ENCODE measurements around the gene CREB5.
"Not testable (repeated sequence)": the region's sequence is repeated elsewhere in the genome, so short reads cannot be mapped to it uniquely, and the experiment has no call there.

Gene CREB5

DNA sequence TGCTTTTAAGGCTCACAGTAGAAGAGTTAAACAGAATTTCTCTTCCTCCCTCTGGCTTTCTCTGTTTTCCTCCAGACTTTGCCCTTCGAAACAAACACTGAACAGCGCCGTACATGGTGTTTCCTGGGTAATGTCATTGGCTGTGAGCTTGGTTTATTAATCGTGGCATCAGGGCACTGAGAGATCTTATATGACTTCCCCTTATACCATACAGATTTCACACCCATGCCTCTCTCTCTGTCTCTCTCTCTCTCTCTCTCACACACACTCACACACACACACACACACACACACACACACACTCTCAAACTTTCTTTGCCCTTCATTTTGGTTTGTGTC lies 195.5 kb downstream of the CREB5 start:
- no peak for DNase-seq (ENCODE audit: low read depth in 1 of 2, low spot score in 1 of 2)

DNA sequence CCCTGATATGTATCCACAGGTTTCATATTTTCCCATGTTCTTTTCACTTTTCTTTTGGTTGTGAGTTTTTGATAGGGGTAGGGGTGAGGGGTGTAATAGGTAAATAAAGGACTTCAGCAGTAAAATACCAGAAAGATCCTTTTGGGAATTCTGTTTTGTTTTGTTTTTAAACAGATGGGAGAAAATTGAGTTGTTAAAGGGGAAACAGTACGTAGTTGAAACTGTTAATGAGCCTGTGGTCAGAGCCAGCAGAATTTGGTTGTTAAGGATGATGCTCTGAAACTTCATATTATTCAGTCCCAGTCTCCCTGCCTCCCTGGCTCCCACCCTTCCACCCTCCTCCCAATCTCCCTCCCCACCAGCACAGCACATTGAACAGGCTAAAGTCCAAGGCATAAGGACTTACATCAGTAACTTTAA lies 195.9 kb downstream of the CREB5 start:
- no peak for DNase-seq (ENCODE audit: low read depth in 1 of 2, low spot score in 1 of 2)

- no peak for DNase-seq (ENCODE audit: low read depth in 1 of 2, low spot score in 1 of 2)
Measured at GRCh38 chr7:28608731-28609130, 196.4 kb downstream of the CREB5 start.

- no peak for DNase-seq (ENCODE audit: low read depth in 1 of 2, low spot score in 1 of 2)
Measured at GRCh38 chr7:28609608-28610007, 197.3 kb downstream of the CREB5 start.

DNA sequence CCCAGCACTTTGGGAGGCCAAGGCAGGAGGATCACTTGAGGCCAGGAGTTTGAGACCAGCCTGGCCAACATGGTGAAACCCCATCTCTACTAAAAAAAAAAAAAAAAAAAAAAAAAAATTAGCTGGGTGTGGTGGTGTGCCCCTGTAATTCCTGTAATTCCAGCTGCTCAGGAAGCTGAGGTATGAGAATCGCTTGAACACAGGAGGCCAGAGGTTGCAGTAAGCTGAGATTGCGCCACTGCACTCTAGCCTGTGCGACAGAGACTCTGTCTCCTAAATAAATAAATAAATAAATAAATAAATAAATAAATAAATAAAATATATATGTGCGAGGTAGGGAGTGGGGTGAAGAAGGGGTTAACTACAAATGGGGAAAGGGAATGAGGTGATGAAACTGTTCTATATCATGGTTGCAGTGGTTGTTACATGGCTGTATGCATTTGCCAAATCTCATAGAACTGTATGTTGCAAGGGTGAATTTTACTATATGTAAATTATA lies 199.1 kb downstream of the CREB5 start:
- not testable (repeated sequence) for DNase-seq (ENCODE audit: low read depth in 1 of 2, low spot score in 1 of 2)

DNA sequence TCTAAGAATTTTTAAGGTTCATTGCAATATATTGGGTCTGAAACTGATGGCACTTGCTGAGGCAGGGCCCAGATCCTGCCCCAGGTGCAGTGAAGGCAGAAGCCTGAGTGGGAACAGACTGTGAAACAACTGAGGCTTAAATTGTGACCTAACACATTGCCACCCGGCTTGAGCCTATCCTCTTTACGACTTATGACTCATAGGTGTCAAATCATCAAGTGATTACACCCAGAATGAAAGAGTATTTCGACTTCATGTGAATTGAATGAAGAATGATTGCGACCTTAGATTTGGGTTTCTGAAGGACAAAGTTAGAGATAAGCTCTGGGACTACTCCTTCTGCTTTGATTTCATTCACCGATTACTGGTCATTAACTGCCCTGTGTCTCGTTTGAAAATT lies 200.9 kb downstream of the CREB5 start:
- DNase-seq (ENCODE audit: low read depth in 1 of 2, low spot score in 1 of 2), result no peak

- DNase-seq (ENCODE audit: low read depth in 1 of 2, low spot score in 1 of 2), result no peak
Measured at GRCh38 chr7:28615091-28615490, 202.8 kb downstream of the CREB5 start.

GRCh38 chr7:28617308-28617880 lies 205.1 kb downstream of the CREB5 start:
- no peak for DNase-seq (ENCODE audit: low read depth in 1 of 2, low spot score in 1 of 2)

DNA sequence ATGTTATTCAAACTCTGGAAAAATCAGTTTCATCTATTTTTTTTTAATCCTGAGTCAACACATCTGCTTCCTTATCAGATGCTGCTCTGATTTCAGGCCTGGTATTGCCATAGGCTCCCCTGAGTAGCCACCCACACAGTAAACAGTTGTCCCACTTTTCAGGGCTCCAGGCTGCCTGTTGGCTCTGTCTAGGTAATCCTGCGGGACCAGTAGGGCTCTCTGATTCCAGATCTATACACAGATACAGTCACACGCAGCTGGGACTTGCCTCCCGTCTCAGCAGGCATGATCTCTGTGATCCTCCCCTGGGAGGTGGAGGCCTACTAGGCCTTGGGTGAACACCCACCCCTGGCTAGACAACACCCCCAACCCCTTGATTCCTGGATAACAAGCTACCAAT lies 206.1 kb downstream of the CREB5 start:
- DNase-seq (ENCODE audit: low read depth in 1 of 2, low spot score in 1 of 2), result no peak

GRCh38 chr7:28619256-28619655 lies 206.9 kb downstream of the CREB5 start:
- DNase-seq (ENCODE audit: low read depth in 1 of 2, low spot score in 1 of 2), result no peak

DNA sequence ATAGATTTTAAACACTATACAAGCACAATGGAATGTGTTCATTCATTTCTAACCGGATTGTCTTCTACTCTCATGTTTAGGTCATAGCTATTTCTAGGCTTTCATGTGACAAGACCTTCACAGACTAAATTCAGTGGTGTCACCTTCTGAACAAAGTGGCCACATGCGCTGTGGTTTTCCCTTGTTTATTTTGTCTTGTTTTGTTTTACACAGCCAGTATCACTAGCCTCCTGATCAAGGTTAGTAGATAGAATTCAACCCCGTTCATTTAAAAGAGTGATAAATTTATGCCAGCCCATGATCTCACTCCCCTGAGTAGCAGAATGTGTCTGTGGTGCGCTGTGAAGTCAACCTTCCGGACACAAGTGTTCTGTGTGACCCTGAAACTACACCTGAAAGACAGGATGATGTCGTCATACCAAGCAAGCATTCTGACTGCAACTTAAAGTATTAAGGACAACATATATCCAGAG lies 209.1 kb downstream of the CREB5 start:
- DNase-seq (ENCODE audit: low read depth in 1 of 2, low spot score in 1 of 2), result no peak

- DNase-seq (ENCODE audit: low read depth in 1 of 2, low spot score in 1 of 2), result no peak
Measured at GRCh38 chr7:28623105-28623730, 210.9 kb downstream of the CREB5 start.

GRCh38 chr7:28623863-28624262 lies 211.5 kb downstream of the CREB5 start:
- no peak for DNase-seq (ENCODE audit: low read depth in 1 of 2, low spot score in 1 of 2)

DNA sequence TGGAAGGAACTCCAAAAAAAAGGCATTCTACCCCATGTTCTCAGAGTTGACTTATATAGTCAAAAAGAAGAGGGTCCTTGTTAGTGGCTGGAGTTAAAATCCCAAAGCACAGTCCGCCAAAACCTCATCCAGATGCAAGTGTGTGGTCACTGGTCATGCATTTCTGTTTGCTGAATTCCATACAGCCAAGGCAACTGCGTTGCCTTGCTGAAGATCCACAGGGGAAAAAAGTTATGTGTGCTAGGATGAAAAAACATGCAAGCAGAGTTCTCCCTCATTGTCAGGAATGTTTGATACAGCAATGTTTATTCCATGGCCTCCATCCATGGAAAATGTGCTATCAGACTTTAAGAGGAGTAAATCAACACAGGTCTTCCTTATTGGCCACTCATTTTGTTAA lies 213.1 kb downstream of the CREB5 start:
- DNase-seq (ENCODE audit: low read depth in 1 of 2, low spot score in 1 of 2), result no peak

- no peak for DNase-seq (ENCODE audit: low read depth in 1 of 2, low spot score in 1 of 2)
Measured at GRCh38 chr7:28626221-28626620, 213.9 kb downstream of the CREB5 start.

DNA sequence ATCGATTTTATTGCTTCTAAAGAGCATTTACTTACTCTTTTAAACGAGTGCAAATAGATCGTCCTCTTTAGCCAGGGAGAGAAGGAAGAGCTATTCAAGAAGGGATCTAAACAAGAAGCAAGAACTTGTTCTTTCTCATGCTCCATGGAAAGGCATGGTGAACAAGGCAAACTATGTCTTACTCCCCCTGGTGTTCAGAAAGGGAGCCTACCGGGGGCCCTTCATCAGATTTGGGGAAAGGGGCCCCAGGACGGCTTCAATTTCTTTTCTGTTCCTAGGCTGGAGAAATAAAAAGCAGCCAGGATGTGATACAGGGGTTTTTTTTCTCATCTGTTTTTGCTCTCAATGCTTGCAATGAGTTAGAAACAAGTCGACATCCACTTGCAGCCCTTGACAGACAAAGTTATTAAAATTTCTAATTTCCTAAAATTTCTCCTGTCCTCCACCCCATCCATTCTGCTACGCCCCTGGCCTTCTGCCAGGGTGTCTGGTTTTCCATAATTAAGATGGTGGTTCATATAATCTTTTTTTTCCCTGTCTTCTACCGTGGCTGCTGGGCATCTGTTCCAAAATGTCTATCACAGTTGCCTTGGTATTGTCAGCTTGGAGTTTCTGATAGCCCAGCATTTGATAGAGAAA lies 214.4 kb downstream of the CREB5 start:
- DNase-seq (ENCODE audit: low read depth in 1 of 2, low spot score in 1 of 2), result no peak

DNA sequence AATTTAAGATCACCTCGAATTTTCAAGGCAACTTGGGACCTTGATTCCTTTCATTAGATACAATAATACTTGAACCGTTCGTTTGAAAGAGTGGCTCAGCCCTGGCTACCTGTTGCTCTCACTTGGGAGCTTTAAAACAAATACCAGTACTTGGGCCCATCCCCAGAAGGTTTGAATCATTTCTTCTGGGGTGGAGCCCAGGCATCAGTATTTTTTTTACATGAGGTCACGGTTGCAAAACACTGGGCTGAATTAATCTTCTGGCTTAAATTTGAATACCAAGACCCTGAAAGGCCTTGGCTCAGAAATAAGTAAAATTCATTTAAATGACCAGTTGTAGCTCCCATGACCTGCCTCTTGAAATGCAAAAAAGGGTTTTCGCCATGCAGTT lies 214.9 kb downstream of the CREB5 start:
- DNase-seq (ENCODE audit: low read depth in 1 of 2, low spot score in 1 of 2), result no peak

DNA sequence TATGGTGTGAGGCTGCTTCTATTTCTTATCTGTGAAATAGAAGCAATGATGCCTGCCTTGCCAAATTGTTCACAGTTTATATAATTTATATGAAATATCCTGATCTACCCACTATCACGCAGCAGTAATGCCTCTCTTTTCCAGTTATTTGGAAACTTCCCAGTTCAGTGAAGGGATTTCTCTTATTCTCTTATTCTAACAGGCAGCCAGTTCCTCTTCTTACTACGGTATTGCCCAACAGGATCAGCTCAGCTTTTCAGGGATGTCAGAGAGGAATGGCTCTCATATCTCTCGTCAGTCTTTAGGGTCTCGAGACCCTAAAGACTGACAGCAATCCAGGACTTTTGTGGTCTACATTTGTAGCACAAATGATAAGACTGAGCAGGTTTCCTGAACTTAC lies 215.6 kb downstream of the CREB5 start:
- no peak for DNase-seq (ENCODE audit: low read depth in 1 of 2, low spot score in 1 of 2)

DNA sequence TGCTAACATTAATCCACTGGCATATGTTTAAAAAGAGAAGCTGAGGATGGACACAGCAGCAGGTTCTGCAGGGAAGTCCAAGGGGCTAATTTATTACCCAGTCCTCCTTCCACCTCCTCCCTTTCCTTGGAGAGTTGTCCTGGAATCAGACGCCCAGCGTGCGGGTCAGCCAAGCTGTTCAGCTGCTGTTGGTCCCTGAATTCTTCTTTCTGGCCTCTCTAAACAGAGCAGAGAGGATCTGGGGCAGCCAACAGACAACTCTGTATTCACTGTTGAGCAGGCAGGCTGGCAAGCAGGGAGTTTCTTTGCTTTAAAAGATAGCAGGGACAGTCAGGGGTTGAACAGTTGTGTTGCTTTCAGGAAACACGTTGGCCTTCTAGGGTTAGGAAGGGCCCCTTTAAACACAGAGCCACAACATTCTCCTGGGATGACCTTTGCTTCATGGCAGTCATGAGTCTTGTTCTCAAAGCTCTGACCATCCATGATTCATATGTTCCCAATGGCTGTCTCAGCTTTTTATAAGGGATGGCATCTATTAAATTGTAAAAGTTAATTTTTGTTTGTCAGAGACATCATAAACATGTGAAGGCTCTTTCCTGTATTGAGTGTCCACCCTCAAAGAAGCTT lies 217.0 kb downstream of the CREB5 start:
- no peak for DNase-seq (ENCODE audit: low read depth in 1 of 2, low spot score in 1 of 2)

- DNase-seq (ENCODE audit: low read depth in 1 of 2, low spot score in 1 of 2), result no peak
Measured at GRCh38 chr7:28630350-28630749, 218.0 kb downstream of the CREB5 start.

DNA sequence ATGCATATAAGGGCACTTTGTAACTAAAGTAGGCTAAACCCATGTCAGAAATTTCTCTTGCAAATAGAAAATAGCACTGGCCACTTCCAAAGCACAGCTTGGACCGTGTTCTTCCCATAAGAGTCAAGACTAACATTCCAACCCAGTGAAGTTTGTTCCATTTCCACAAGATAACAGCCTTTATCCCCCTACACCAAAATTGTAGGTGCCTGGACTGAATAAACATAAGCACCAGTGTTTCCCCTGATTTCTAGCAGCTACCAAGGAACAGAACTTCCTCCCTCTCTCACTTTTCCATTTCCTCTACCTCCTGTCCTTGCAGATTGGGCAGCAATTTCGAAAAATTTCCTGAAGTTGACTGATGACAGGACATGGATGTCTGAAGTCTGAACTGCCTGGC lies 219.7 kb downstream of the CREB5 start:
- DNase-seq (ENCODE audit: low read depth in 1 of 2, low spot score in 1 of 2), result no peak

DNA sequence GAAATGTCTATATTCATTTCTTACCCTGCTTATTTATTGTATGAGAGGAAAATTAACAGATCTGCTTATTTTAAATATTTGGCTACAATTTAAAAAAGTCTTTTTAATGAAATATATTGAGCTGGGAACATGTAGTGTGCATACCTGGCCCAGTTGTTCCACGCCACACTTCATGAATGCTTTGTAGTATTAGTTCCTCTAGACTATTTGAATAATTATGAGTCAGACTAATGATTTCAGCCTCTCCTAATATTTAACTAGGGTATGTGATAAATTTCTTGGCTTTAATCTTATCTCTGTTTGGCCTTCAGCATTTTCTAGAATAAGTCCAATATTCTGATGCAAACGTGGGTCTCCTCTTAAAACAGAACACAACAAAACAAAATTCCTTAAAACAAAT lies 226.6 kb downstream of the CREB5 start:
- no peak for DNase-seq (ENCODE audit: low read depth in 1 of 2, low spot score in 1 of 2)

Data from stimulated activated CD4-positive, alpha-beta T cell treated with anti-CD3 and anti-CD28 coated beads, Interleukin-15, amount 100 ng/mL, for 1 hour (primary cell).